IMR-90 (cell line): ENCODE data around the gene NHSL2. TPM values are rescaled to one million over a fixed set of nuclear protein-coding genes. Genes with fewer than 3 reads are reported as not detected.

ENCODE experiments used
- ATAC-seq: fragments of 200-7000 bp; cut with Tn5 transposase; 2 replicates; pipeline ENCODE4 v1.9.1; 2020; ENCODE audit warnings: low read depth, mild to moderate bottlenecking, moderate library complexity
- BruUV-seq: library from RNA; stranded (reverse); fragments of 400-500 nt; replicated peaks from 2 replicates; lab custom pipeline; 2021; lab: Mats Ljungman, UMichigan
- CTCF ChIA-PET: fragments of 300-600 bp; formaldehyde crosslinking; extraction: SDS; loops from one replicate; lab custom pipeline; 2021; ENCODE audit warnings: antibody characterized with exemption; lab: Yijun Ruan, JAX
- POLR2A ChIA-PET: fragments of 300-600 bp; sonication (Branson Sonifier 250); formaldehyde crosslinking; loops from one replicate; lab custom pipeline; 2022; ENCODE audit warnings: antibody characterized with exemption; ENCODE audit not compliant: unreplicated experiment; lab: Charles Lee
- DNase-seq: peaks from one replicate; pipeline ENCODE4 v3.0.0; 2013
- H2AFZ ChIP-seq: replicated peaks from 2 replicates; pipeline ENCODE3; 2013; ENCODE audit warnings: low read length, mild to moderate bottlenecking; ENCODE audit not compliant: poor library complexity
- H2AK5ac ChIP-seq: 2 replicates; pipeline ENCODE4 v1.6.1; 2013; ENCODE audit warnings: low read depth, low read length, inconsistent platforms
- H2AK9ac ChIP-seq: replicated peaks from 2 replicates; pipeline ENCODE3; 2013; ENCODE audit warnings: mild to moderate bottlenecking, low read depth, low read length, moderate library complexity; ENCODE audit not compliant: poor library complexity
- H2BK120ac ChIP-seq: 2 replicates; pipeline ENCODE4 v1.6.1; 2013; ENCODE audit warnings: low read depth, low read length, inconsistent platforms
- H2BK15ac ChIP-seq: 3 replicates; pipeline ENCODE4 v1.6.1; 2013; ENCODE audit warnings: low read depth, low read length, inconsistent platforms
- H2BK20ac ChIP-seq: 2 replicates; pipeline ENCODE4 v1.6.1; 2013; ENCODE audit warnings: low read depth, mild to moderate bottlenecking, inconsistent platforms, low read length, moderate library complexity
- H2BK5ac ChIP-seq: 2 replicates; pipeline ENCODE4 v1.6.1; 2013; ENCODE audit warnings: mild to moderate bottlenecking, low read depth, low read length, inconsistent platforms; ENCODE audit not compliant: poor library complexity, severe bottlenecking
- H3K14ac ChIP-seq: replicated peaks from 2 replicates; pipeline ENCODE4 v1.6.1; 2013; ENCODE audit warnings: low read depth, low read length, inconsistent platforms
- H3K18ac ChIP-seq: 2 replicates; pipeline ENCODE4 v1.6.1; 2013; ENCODE audit warnings: low read depth, low read length, control low read depth
- H3K23ac ChIP-seq: 2 replicates; pipeline ENCODE4 v1.6.1; 2013; ENCODE audit warnings: low read depth, low read length, inconsistent platforms
- H3K27ac ChIP-seq: 2 replicates; pipeline ENCODE4 v1.5.1; 2013; ENCODE audit warnings: mild to moderate bottlenecking, control low read depth, low read length; ENCODE audit not compliant: insufficient read depth
- H3K27me3 ChIP-seq: 2 replicates; pipeline ENCODE4 v1.6.1; 2013; ENCODE audit warnings: low read length; ENCODE audit not compliant: control insufficient read depth, insufficient read depth
- H3K36me3 ChIP-seq: 2 replicates; pipeline ENCODE4 v1.6.1; 2013; ENCODE audit warnings: low read length, mixed read lengths; ENCODE audit not compliant: control insufficient read depth, insufficient read depth
- H3K4ac ChIP-seq: 2 replicates; pipeline ENCODE4 v1.6.1; 2013; ENCODE audit warnings: low read depth, low read length, inconsistent platforms
- H3K4me1 ChIP-seq: 2 replicates; pipeline ENCODE4 v1.6.1; 2013; ENCODE audit warnings: low read length, mixed read lengths; ENCODE audit not compliant: control insufficient read depth, insufficient read depth
- H3K4me2 ChIP-seq: 2 replicates; pipeline ENCODE4 v1.6.1; 2013; ENCODE audit warnings: low read depth, mild to moderate bottlenecking, control low read depth, low read length, moderate library complexity
- H3K4me3 ChIP-seq: 2 replicates; pipeline ENCODE4 v1.5.1; 2013; ENCODE audit warnings: low read depth, mild to moderate bottlenecking, control low read depth, low read length, moderate library complexity; ENCODE audit not compliant: insufficient read depth
- H3K56ac ChIP-seq: 2 replicates; pipeline ENCODE4 v1.6.1; 2013; ENCODE audit warnings: low read length, inconsistent platforms; ENCODE audit not compliant: insufficient read depth; ENCODE audit errors: extremely low read depth
- H3K79me1 ChIP-seq, 2 experiments: 2 replicates each; pipeline ENCODE4 v1.6.1; 2013; ENCODE audit warnings: low read length in 2 of 2, inconsistent platforms in 1 of 2, low read depth in 1 of 2
- H3K9ac ChIP-seq: 2 replicates; pipeline ENCODE4 v1.6.1; 2013; ENCODE audit warnings: low read depth, low read length, control low read depth
- H3K9me1 ChIP-seq: 2 replicates; pipeline ENCODE4 v1.6.1; 2013; ENCODE audit warnings: low read length, inconsistent platforms; ENCODE audit not compliant: insufficient read depth
- H3K9me3 ChIP-seq: 2 replicates; pipeline ENCODE4 v1.6.1; 2013; ENCODE audit warnings: low read length; ENCODE audit not compliant: control insufficient read depth, insufficient read depth
- H4K20me1 ChIP-seq: 2 replicates; pipeline ENCODE4 v1.6.1; 2013; ENCODE audit warnings: low read length, inconsistent platforms; ENCODE audit not compliant: insufficient read depth
- H4K5ac ChIP-seq: 2 replicates; pipeline ENCODE4 v1.6.1; 2013; ENCODE audit warnings: mild to moderate bottlenecking, low read depth, low read length, control low read depth
- H4K8ac ChIP-seq, 2 experiments: 2 replicates each; pipeline ENCODE4 v1.6.1; 2013; ENCODE audit warnings: low read depth in 2 of 2, low read length in 2 of 2, control low read depth in 1 of 2, inconsistent platforms in 1 of 2
- H4K91ac ChIP-seq: 2 replicates; pipeline ENCODE4 v1.6.1; 2013; ENCODE audit warnings: low read depth, low read length, inconsistent platforms; ENCODE audit not compliant: insufficient read depth
- CEBPB ChIP-seq: IDR thresholded peaks from 2 replicates; pipeline ENCODE4 v1.6.1; 2012; ENCODE audit warnings: low read depth, low read length, improper control_type of control experiment
- CHD1 ChIP-seq: IDR thresholded peaks from 2 replicates; pipeline ENCODE4 v1.6.1; 2012; ENCODE audit warnings: low read depth, low read length, improper control_type of control experiment
- CTCF ChIP-seq: conservative IDR thresholded peaks from 2 replicates; pipeline ENCODE4 v1.5.1; 2012; ENCODE audit warnings: mild to moderate bottlenecking, low read depth, low read length, improper control_type of control experiment
- ELK1 ChIP-seq: fragments of 150-350 bp; IDR thresholded peaks from 2 replicates; pipeline ENCODE4 v1.6.1; 2016; ENCODE audit warnings: low read depth, mild to moderate bottlenecking, low read length, moderate library complexity, borderline replicate concordance
- FOS ChIP-seq: fragments of 150-350 bp; IDR thresholded peaks from 2 replicates; pipeline ENCODE4 v1.6.1; 2016; ENCODE audit warnings: low read depth, low read length
- NFE2L2 ChIP-seq: fragments of 150-350 bp; IDR thresholded peaks from 2 replicates; pipeline ENCODE4 v1.6.1; 2016; ENCODE audit warnings: low read depth, mild to moderate bottlenecking, low read length
- RAD21 ChIP-seq: IDR thresholded peaks from 2 replicates; pipeline ENCODE4 v1.6.1; 2012; ENCODE audit warnings: low read length, improper control_type of control experiment
- RFX5 ChIP-seq: IDR thresholded peaks from 2 replicates; pipeline ENCODE4 v1.8.0; 2012; ENCODE audit warnings: low read depth, mild to moderate bottlenecking, low read length, moderate library complexity
- USF2 ChIP-seq: fragments of 150-350 bp; IDR thresholded peaks from 2 replicates; pipeline ENCODE4 v1.6.1; 2017; ENCODE audit warnings: mild to moderate bottlenecking, antibody characterized with exemption, low read length, low read depth
- WGBS, 2 experiments: methylation state at CpG; one replicate each; pipeline versions ENCODE4 v1.1.5 to v1.1.7; 2013; ENCODE audit warnings: missing lambda C conversion rate in 2 of 2; ENCODE audit not compliant: insufficient read length in 1 of 2; ENCODE audit errors: extremely low coverage in 2 of 2; 5-methylcytosine and 5-hydroxymethylcytosine counted together
- dilution Hi-C: fragments of 300-500 bp; cut with HindIII; formaldehyde crosslinking; loops from one replicate; pipeline ENCODE4 v1.14.3; 2018; ENCODE audit warnings: low sequenced_read_pairs; ENCODE audit not compliant: unreplicated experiment
- in situ Hi-C: fragments of 300-500 bp; cut with MboI; formaldehyde crosslinking; loops from 3 replicates; pipeline ENCODE4 v1.14.3; 2019; ENCODE audit warnings: low sequenced_read_pairs, inconsistent platforms, mixed read lengths
- intact Hi-C: fragments of 100-400 bp; cut with micrococcal nuclease; formaldehyde crosslinking; loops from 2 replicates; pipeline ENCODE4 v1.10.0; 2022
- polyA plus RNA-seq, 3 experiments: library from polyadenylated mRNA; depleted of rRNA; stranded (reverse); fragments of >200 nt; gene quantifications; 2 replicates each; pipeline ENCODE4 v1.2.3, GENCODE V29; 2012; ENCODE audit warnings: low replicate concordance in 1 of 3
- total RNA-seq: library from RNA; depleted of rRNA; stranded (reverse); fragments of >200 nt; gene quantifications from 2 replicates; pipeline ENCODE4 v1.2.3, GENCODE V29; 2012

Gene NHSL2
- total and polyA plus RNA-seq, 2 of the 4 experiments (the other 2 are of a cell fraction), result 0.72 to 0.75 TPM

GRCh38 chrX:72124540-72125201 is 214.0 kb downstream of the NHSL2 start:
- 55% methylated on average over 3 of the region's 8 CpGs; no CpG with 5 or more reads in 1 of the 2 experiments for WGBS, 2 experiments
- H3K18ac ChIP-seq, result no peak overlapping the region
- TF ChIP-seq RAD21 (no peak), CHD1 (no peak), CEBPB (no peak), ELK1 (no peak), USF2 (no peak), NFE2L2 (no peak), FOS (no peak), CTCF (no peak), RFX5 (no peak)
- dilution Hi-C loops, result no loop called here
- no peak overlapping the region for H4K5ac ChIP-seq
- POLR2A ChIA-PET, result interaction anchor here (0.5 kb wide), 1 partner anchor 99 kb away, joined by 3 read pairs; no protein-coding TSS in a partner anchor
- ATAC-seq (no peak), DNase-seq (no peak)
- H3K4ac ChIP-seq, result no peak overlapping the region
- no peak overlapping the region for H3K23ac ChIP-seq
- no peaks in the 10 kb centered on the region for H3K36me3 ChIP-seq
- no peaks in the 10 kb centered on the region for H3K79me1 ChIP-seq
- no peak overlapping the region for H4K8ac ChIP-seq
- CTCF ChIA-PET, result interaction anchor here (0.6 kb wide), 1 partner anchor 87 kb away, joined by 3 read pairs; no protein-coding TSS in a partner anchor
- H3K14ac ChIP-seq, result no peak overlapping the region
- H4K91ac ChIP-seq, result no peak overlapping the region
- no peak overlapping the region for H2BK5ac ChIP-seq
- H2AK9ac ChIP-seq, result no peak overlapping the region
- no peak overlapping the region for H3K56ac ChIP-seq
- in situ Hi-C loops, result loop anchor here (5.0 kb wide), 1 partner anchor 102 kb away; no protein-coding TSS in a partner anchor
- no peak overlapping the region for H2BK15ac ChIP-seq
- H3K4me1 ChIP-seq, result peaks cover 7% of the 10 kb centered on the region; the same call in 1 of the 2 replicates
- H3K9me1 ChIP-seq, result no peaks in the 10 kb centered on the region
- no peaks in the 10 kb centered on the region for H4K20me1 ChIP-seq
- no peak overlapping the region for H3K9ac ChIP-seq
- no peak overlapping the region for H2BK120ac ChIP-seq
- BruUV-seq, result no TSS peak
- H3K27me3 ChIP-seq, result peaks cover 50% of the 10 kb centered on the region
- no peaks in the 10 kb centered on the region for H3K9me3 ChIP-seq
- H2BK20ac ChIP-seq, result no peak overlapping the region
- H3K4me2 ChIP-seq, result no peak overlapping the region
- H2AK5ac ChIP-seq, result no peak overlapping the region
- no peak overlapping the region for H2AFZ ChIP-seq
- intact Hi-C loops, result no loop called here
- no peak overlapping the region for H3K27ac ChIP-seq
- no peak overlapping the region for H3K4me3 ChIP-seq
